Measurements from ENCODE around the gene ACAT1.
"Not testable (repeated sequence)": the region's sequence is repeated elsewhere in the genome, so short reads cannot be mapped to it uniquely, and the experiment has no call there.

The ACAT1 gene

DNA sequence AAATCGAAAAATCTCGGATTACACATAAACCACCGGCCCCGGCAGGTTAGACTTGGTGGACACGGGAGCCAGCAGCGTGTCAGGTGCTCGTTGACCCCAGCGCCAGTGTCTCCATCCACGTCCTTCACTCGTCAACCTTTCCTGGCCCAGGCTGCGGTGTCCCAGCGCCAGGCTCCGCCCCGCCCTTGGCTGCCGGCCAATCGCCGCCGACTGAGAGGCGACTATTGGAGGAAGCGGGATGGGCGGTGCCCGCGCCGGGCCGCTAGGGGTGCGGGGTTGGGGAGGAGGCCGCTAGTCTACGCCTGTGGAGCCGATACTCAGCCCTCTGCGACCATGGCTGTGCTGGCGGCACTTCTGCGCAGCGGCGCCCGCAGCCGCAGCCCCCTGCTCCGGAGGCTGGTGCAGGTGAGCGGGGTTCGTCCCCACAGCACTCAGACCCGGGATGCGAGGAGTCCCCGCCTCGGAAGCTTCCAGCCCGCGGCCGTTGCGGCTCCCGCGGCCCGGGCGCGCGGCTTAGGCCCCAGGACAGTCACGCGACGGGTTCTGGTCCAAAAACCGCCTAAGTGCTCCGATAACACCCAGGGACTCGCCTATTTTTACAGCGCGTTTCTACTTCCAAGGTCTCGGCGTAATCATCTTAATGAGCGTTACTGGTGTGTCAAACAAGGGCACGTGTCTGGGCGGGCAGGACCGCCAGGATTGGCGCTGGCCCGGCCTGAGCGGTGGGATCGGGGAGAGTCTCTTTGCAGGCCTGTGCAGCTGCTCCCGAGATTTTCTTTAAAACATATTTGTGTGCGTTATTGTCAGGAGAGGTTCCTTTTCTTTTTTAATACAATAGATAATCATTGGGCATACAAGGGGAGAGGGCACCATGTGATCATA lies at the start of gene ACAT1:
Gene ACAT1, plus strand, starts transcription at position 294 of the 882 bp plus-strand sequence. Its CDS starts 40 bp downstream, at position 334.
- FAIRE-seq: peak; percentile 89
- peak; percentile 84 for DNase-seq (ENCODE audit: insufficient read length, low spot score)

DNA sequence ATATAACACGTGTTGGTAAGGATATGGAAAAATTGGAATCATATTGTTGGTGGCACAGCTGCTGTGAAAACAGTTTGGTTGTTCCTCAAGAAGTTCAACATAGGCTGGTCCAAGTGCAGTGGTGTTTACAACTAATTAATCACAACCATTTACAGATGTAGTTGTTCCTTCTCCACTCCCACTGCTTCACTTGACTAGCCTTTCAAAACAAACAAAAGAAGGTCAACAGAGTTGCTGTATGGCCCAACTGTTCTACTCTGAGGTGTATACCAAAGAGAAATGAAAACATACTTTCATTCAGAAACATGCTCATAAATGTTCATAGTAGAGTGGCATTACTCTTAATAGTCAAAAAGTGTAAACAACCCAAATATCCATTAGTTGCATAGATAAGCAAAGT lies 36.6 kb upstream of the ACAT1 start:
- peak; percentile 11 for FAIRE-seq
- no peak for DNase-seq (ENCODE audit: insufficient read length, low spot score)

DNA sequence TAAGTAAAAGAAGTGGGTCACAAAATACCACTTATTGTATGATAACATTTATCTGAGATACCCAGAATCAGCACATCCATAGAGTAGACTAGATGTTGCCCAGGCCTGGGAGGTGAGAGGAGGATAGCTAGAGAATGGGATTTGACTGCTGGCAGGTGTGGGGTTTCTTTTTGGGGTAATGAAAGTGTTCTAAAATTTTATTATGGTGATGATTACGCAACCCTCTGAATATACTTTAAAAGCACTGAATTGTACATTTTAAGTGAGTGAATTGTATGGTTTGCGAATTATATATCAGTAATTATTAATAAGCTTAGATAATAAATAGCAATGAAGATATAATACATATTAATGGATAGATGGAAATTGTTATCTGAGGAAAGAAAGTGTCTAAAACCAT lies 35.7 kb upstream of the ACAT1 start:
- no peak for FAIRE-seq

DNA sequence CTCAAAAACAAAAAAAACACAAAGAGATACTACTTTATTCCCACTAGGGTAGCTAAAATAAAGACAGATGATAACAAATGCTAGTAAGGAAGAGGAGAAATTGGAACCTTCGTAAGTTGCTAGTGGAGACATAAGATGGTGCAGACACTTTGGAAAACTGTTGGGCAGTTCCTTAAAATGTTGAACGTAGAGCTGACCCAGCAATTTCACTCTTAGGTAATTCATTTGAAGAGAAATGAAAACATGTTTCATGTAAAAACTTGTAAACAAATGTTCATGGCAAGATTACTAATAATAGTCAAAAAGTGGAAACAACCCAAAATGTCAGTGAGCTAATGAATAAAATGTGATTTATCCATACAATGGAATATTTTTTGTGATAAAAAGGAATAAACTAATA lies 29.2 kb upstream of the ACAT1 start:
- DNase-seq (ENCODE audit: insufficient read length, low spot score) (no peak), FAIRE-seq (no peak)

More for the DNA sequence above, 35.7 kb upstream of the ACAT1 start:
- DNase-seq (ENCODE audit: insufficient read length, low spot score): no peak

DNA sequence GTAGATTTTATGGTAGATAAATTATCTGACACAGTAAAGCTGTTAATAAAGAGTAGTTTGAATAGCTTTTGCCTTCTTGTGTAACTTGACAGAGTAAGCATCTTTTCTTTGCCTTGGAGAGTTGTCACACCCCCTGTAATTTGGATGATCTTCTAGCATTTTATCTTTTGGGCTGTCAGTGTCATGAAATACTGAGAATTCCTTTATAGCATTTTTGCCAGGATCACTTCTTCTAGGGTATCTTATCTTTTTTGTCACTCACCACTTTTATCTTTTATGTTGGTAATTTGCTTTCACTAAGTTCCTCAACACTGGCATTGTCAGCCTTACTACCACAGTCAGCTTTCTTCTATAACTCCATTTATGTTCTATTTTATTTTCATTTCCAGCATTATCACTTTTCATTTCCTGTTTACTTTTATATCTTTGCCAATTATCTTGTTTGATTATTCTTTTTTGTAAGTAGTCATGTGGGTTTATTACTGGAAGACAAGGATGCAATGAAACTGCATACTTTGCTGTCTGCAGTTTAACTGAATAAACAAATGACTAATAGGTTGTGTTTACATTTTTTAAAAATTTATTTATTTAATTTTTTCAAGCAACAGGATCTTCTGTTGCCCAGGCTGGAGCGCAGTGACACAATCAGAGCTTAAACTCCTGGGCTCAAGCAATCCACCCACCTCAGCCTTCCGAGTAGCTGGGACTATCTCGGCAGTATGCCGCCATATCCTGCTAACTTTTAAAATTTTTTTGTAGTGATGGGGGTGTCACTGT lies 28.1 kb upstream of the ACAT1 start:
- DNase-seq (ENCODE audit: insufficient read length, low spot score): no peak
- no peak for FAIRE-seq

DNA sequence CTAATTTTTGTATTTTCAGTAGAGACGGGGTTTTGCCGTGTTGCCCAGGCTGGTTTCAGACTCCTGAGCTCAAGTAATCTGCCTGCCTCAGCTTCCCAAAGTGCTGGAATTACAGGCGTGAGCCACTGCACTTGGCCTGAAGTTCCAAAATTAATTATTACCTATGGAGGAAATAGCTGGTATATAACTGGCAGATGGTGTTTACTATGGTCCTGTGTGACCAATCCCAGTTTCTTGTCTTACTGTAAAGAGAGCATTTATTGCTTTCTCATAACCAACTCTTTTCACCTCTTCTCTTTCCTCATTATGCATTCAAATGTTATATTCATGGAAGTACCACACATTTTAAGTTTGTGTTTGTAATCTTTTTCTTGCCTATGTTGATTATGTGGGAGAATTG lies 24.2 kb upstream of the ACAT1 start:
- FAIRE-seq (no peak), DNase-seq (ENCODE audit: insufficient read length, low spot score) (no peak)

DNA sequence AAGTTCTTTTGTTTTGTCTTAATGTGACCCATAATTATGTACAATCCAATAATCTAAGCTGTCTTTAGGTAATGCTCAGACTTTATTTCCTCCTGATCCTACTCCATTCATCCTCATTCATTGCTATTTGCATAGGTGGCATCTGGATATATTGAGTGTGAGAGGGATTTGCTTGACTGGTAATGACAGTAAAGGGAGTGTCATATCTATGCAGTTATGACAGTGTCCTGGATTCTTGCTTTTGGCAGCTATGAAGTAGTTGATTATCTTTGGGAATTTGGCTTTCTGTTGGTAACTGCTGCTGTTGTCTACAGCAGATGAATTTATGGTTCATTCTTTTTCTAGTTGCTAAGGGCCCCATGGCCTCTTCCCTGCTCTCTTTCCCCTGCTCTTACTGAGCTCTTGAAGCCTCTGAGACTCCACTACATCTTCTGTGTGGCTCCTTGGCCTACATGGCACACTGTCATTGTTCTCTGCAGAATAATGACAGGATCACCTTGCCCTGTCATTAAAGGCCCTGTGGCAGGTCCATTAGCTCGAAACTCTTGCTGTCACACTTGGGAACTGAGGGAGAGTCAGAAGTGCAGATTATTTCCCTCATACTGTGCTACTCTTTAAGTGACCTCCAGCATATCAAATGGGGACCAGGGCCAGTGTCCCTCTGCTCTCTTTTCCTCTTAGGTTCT lies 20.1 kb upstream of the ACAT1 start:
- no peak for DNase-seq (ENCODE audit: insufficient read length, low spot score)
- no peak for FAIRE-seq

DNA sequence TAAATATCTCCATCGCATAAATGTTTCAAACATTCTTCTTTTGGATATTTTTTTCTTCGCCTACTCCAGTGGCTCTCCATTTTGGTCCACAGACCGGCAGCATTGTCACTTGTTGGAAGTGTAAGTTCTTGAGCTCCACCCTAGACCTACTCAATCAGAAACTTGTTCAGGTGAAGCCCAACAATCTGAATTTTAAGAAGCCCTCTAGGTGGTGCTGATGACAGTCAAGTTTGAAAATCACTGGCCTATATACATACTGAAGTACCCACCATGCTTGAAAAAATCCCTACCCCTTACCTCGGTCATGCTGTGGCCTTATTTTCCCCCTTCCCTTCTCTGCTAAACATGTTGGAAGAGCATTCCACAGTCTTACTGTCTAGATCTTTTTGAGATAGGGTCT lies 10.2 kb upstream of the ACAT1 start:
- DNase-seq (ENCODE audit: insufficient read length, low spot score) (no peak), FAIRE-seq (peak; percentile 11)

DNA sequence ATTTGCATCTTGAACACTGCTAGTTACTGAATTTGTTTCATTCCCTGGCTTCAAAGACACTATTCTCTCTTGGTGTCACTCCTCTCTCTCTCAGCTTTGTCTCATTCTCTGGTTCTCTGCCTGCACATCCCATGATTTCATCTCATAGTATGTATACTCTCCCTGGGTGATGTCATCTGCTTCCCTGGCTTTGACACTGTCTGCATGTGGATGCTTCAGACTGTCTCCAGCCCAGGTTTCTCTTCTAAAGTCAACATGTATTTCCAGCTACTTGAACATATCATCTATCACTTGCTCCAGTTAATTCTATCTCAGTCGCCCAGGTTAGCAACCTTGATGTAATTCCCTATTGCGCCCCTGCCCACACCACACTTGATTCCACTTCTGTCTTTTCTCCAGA lies 9.3 kb upstream of the ACAT1 start:
- FAIRE-seq: no peak
- DNase-seq (ENCODE audit: insufficient read length, low spot score): no peak

DNA sequence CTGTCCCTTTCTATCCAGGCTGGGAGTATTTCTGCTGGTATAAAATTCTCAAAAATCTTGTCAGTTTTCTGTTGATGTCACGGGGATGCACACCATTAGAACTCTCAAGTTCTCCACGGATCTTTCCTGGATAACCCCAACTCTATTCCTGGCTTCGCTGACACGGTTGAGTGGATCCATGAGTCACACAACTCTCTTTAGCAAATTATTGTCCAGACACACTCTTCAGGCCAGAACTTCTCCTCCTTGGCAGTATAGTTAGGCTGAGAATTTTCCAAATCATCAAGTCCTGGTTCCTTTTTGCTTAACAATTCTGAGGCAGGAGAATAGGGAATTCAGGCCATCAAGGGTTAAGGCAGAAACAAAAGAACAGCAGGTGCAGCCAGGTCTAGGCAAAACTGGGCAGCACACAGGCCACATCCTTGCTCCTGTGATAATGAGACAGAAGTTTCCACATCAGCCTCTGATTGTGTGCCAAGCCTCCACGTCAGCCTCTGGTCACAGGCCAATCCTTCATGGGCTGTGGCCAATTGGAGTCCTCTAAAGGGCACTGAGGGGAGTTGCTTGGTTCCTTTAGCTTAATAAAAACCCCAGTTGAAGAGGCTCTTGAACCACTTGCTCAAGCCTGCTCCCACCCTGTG lies 5.7 kb upstream of the ACAT1 start:
- no peak for FAIRE-seq
- DNase-seq (ENCODE audit: insufficient read length, low spot score): no peak

DNA sequence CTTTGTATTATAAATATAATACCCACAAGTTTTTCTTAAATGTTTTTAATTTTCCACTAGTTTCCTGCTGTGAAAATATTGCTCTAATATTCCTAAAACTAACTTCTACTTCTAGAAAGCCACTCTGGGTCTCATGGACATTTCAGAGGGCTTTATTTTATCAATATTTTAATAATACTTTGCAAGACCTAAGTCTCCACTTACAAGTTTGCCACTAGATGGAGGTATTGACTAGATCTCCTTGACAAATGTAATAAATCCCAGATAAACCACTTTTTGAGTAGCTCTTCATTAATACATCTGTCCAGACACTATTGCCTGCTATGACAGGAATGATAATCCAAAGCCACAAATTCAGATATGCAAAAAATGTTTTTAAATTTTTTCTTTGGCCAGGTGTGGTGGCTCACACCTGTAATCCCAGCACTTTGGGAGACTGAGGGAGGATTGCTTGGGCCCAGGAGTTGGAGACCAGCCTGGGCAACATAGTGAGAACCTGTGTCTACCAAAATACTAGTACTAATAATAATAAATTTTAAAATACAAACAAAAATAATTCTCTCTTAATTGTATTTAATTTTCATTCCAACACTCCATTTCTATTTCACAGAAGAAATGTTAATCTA lies 3.5 kb upstream of the ACAT1 start:
- FAIRE-seq (no peak), DNase-seq (ENCODE audit: insufficient read length, low spot score) (no peak)

DNA sequence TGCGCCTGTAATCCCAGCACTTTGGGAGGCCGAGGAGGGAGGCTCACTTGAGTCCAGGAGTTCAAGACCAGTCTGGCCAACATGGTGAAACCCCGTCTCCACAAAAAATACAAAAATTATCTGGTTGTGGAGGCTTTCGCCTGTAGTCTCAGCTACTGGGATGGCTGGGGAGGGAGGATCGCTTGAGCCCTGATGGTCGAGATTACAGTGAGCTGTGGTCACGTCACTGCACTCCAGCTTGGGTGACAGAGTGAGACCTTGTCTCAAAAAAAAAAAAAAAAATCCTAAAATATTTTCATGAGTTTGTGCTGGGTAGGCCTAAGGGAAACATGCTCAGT lies 462 bp upstream of the ACAT1 start:
- DNase-seq (ENCODE audit: insufficient read length, low spot score); FAIRE-seq: not testable (repeated sequence)

DNA sequence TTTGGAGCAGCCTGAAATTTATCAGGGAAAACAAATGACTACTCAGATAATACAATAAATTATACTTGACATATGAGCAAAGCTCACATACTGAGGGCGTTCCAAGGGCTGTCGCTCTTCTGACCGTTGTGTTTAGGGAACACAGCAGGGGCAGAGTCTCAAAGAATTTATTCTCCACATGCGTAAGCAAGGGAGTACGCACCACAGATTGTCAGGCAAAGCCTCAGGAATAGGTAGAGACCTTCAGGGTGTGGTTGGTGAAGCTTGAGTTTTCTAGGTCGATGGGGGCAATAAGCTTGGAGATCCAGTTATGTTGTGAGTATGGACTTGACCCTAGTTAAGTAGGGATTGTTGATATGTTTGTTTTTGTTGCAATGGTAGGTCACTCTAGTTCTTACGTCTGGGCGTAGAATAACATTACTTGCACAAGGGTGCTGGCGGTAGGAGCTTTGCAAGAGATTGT lies 830 bp downstream of the ACAT1 start:
- DNase-seq (ENCODE audit: insufficient read length, low spot score): no peak
- peak; percentile 49 for FAIRE-seq

DNA sequence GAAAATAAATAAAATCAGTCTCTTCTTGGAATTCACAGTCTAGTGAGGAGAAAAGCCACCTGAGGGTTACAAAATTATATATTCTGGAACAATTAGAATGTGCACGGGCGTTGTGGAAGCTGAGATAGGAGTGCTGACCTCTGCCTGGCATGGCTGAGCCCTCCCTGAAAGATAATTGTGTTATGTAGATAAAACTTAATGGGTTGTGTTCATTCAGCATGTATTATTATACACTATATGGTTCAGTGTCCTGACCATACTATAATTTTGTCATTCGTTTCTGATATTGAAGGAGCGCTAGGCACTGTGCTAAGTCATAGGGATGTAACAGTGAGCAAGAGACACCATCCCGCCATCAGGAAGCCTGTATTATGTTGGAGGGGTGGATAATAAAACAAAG lies 3.7 kb downstream of the ACAT1 start:
- FAIRE-seq (no peak), DNase-seq (ENCODE audit: insufficient read length, low spot score) (no peak)

DNA sequence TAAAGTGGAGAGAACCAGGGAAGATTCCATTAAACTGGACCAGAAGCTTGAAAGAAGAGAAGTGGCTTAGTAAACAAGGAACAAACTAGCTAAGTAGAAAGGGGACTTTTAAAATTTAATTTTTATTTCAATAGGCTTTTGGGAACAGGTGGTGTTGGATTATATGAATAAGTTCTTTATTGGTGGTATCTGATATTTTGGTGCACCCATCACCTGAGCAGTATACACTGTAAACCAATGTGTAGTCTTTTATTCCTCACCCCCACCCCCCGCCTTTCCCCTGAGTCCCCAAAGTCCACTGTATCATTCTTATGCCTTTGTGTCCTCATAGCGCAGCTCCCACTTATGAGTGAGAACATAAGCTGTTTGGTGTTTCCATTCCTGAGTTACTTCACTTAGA lies 7.4 kb downstream of the ACAT1 start:
- DNase-seq (ENCODE audit: insufficient read length, low spot score) (no peak), FAIRE-seq (no peak)

DNA sequence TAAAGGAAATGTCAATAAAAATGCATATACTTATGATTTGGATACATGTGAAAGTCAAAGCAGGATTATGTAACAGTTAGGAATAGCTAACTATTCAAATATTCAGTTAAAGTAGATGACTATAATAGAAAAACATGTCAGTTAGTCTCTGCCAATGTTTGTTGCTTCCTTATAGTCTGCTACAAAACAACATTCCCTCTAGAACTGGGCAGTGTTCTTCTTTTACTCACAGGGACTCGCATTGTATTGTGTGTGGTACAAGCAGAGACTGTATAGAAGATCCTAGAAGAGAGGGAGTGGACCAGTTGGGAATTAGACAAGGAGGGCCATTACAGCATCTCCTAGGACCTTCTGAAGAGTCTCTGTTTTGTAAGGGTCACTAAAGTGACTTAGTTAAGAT lies 10.6 kb downstream of the ACAT1 start:
- no peak for DNase-seq (ENCODE audit: insufficient read length, low spot score)
- FAIRE-seq: no peak

DNA sequence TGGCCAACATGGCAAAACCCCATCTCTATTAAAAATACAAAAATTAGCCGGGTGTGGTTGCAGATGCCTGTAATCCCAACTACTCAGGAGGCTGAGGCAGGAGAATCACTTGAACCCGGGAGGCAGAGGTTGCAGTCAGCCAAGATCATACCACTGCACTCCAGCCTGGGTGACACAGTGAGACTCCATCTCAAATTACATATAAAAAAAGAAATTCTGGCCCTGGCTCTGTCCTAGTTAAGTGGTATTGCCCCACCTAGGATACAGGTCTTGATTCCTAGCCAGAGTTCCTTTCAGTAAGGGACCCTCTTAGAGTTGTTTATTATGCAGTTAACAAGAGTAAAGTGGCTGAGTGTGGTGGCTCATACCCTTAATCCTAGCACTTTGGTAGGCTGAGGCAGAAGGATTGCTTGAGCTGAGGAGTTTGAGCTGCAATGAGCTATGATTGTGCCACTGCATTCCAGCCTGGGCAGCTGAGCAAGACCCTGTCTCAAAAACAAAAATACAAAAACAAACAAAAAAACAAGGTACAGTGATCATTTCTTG lies 11.7 kb downstream of the ACAT1 start:
- not testable (repeated sequence) for DNase-seq (ENCODE audit: insufficient read length, low spot score); FAIRE-seq

DNA sequence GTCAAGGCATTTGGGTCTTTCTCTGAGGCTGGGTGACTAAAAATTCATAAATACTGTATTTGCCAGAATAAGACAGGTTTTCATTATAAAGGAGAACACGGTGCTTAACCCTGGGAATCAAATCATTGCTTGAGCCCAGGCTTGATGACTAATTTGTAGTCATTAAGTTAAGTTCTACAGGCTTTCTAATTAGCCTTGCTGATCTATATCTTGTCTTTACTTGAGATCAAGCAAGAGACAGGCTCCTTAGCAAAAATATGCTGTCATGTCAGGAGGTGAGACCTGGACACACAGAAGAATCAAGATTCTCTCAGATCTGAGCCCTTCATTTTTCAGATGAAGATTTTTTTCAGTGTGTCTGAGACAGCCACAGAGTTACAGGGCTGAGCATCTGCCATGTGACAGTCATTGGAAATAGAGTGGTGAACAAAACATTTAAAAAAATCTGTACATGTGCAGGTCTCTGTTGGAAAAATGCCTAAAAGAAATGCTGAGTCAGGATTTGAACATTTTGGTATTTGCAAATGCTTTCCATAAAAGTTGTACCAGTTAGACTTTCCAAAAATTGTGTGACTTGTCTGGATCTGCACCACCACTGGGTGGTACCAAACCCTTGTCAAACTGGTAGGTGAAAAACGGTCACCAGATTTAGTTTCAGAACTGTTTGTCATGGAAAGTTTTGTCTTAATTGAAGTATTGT lies 14.6 kb downstream of the ACAT1 start:
- no peak for DNase-seq (ENCODE audit: insufficient read length, low spot score)

DNA sequence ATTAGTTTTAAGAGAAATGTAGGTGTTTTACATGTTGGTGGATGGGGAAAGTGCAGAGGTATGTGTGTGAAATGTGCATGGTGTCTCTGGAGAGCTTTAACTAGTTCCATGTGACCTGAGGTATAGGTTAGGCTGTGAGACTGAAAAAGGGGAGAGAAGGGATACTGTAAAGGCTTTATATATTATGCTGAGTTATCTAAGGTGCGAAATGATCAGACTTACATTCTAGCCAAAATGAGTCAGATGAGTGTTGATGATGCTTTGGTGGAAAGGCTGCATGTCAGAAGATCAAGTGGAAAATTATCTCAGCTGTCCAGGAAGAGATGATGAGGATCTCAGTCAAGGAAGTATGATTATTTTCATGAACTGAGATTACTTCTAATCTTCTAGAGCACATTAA lies 15.8 kb downstream of the ACAT1 start:
- DNase-seq (ENCODE audit: insufficient read length, low spot score) (no peak), FAIRE-seq (no peak)

More for the DNA sequence above, 14.6 kb downstream of the ACAT1 start:
- FAIRE-seq: peak; percentile 80

All from GM19239 (cell line).